Calu3 (cell line): ENCODE measurements around the gene LAG3. TPM values are rescaled to one million over a fixed set of nuclear protein-coding genes. Genes with fewer than 3 reads are reported as not detected.
A peak's percentile ranks its signal among the peaks of the same experiment; 100 is the strongest.

Source experiments
- BruUV-seq: library from RNA; stranded (reverse); fragments of 400-500 nt; replicated peaks from 2 replicates; lab custom pipeline; 2021; lab: Mats Ljungman, UMichigan
- CTCF ChIA-PET: fragments of 300-600 bp; sonication (Branson Sonifier 250); formaldehyde crosslinking; loops from one replicate; lab custom pipeline; 2022; ENCODE audit warnings: antibody characterized with exemption; lab: Charles Lee
- DNase-seq: peaks from one replicate; pipeline ENCODE4 v3.0.0; 2022
- H3K27ac Mint-ChIP-seq: one replicate; pipeline ENCODE4 v1.8.0; 2022; ENCODE audit warnings: mixed read lengths; ENCODE audit not compliant: unreplicated experiment
- H3K27me3 Mint-ChIP-seq: one replicate; pipeline ENCODE4 v1.8.0; 2022; ENCODE audit warnings: mixed read lengths; ENCODE audit not compliant: unreplicated experiment
- H3K36me3 Mint-ChIP-seq: one replicate; pipeline ENCODE4 v1.8.0; 2022; ENCODE audit warnings: mild to moderate bottlenecking, moderate library complexity, mixed read lengths; ENCODE audit not compliant: insufficient read depth, unreplicated experiment
- H3K4me1 Mint-ChIP-seq: one replicate; pipeline ENCODE4 v1.8.0; 2022; ENCODE audit warnings: mild to moderate bottlenecking, low read depth, mixed read lengths; ENCODE audit not compliant: unreplicated experiment
- H3K4me3 Mint-ChIP-seq: one replicate; pipeline ENCODE4 v1.8.0; 2022; ENCODE audit warnings: mild to moderate bottlenecking, low read depth, moderate library complexity, mixed read lengths; ENCODE audit not compliant: unreplicated experiment
- H3K9me3 Mint-ChIP-seq: one replicate; pipeline ENCODE4 v1.8.0; 2022; ENCODE audit warnings: low read depth, mixed read lengths; ENCODE audit not compliant: unreplicated experiment
- intact Hi-C: fragments of 100-400 bp; cut with micrococcal nuclease; formaldehyde crosslinking; loops from one replicate; pipeline ENCODE4 v1.10.0; 2022; ENCODE audit not compliant: unreplicated experiment
- total RNA-seq: library from RNA; stranded (reverse); gene quantifications from 2 replicates; pipeline ENCODE4 v1.2.3, GENCODE V29; 2022
- TF ChIP-seq, protein P1 (sequence below): fragments of 200-600 bp; IDR thresholded peaks from one replicate; pipeline ENCODE4 v1.8.0; 2022; ENCODE audit warnings: antibody characterized with exemption; ENCODE audit not compliant: unreplicated experiment

LAG3 gene
- total RNA-seq, 1 experiment from 2014 or later: not detected

DNA sequence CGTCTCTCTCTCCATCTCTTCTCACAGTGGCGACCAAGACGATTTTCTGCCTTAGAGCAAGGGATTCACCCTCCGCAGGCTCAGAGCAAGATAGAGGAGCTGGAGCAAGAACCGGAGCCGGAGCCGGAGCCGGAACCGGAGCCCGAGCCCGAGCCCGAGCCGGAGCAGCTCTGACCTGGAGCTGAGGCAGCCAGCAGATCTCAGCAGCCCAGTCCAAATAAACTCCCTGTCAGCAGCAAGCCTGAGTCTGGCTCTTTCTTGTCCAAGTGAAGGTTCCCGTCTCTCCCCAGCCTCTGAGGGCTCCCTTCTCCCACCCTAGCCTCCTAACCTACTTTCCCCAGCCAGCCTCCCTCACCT lies 5.9 kb downstream of the LAG3 start:
- Mint-ChIP-seq H3K36me3 (no peaks in the 10 kb centered on the region), H3K27ac (no peak overlapping the region), H3K4me3 (peak overlapping the region; percentile 70), H3K9me3 (no peaks in the 10 kb centered on the region), H3K27me3 (peaks cover 67% of the 10 kb centered on the region), H3K4me1 (peaks cover 35% of the 10 kb centered on the region)
- no peak for DNase-seq
- intact Hi-C loops: loop anchor here (2.0 kb wide), 1 partner anchor 25 kb away; the partner anchor contains the start of gene MLF2
- no TSS peak for BruUV-seq
- CTCF ChIA-PET: interaction anchor here (0.5 to 1.1 kb wide), 5 partner anchors 12 to 398 kb away, joined by 3 to 8 read pairs (median 4); partner anchors contain the start of genes MLF2 and PTMS
- TF ChIP-seq, protein P1, sequence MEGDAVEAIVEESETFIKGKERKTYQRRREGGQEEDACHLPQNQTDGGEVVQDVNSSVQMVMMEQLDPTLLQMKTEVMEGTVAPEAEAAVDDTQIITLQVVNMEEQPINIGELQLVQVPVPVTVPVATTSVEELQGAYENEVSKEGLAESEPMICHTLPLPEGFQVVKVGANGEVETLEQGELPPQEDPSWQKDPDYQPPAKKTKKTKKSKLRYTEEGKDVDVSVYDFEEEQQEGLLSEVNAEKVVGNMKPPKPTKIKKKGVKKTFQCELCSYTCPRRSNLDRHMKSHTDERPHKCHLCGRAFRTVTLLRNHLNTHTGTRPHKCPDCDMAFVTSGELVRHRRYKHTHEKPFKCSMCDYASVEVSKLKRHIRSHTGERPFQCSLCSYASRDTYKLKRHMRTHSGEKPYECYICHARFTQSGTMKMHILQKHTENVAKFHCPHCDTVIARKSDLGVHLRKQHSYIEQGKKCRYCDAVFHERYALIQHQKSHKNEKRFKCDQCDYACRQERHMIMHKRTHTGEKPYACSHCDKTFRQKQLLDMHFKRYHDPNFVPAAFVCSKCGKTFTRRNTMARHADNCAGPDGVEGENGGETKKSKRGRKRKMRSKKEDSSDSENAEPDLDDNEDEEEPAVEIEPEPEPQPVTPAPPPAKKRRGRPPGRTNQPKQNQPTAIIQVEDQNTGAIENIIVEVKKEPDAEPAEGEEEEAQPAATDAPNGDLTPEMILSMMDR: no peak

DNA sequence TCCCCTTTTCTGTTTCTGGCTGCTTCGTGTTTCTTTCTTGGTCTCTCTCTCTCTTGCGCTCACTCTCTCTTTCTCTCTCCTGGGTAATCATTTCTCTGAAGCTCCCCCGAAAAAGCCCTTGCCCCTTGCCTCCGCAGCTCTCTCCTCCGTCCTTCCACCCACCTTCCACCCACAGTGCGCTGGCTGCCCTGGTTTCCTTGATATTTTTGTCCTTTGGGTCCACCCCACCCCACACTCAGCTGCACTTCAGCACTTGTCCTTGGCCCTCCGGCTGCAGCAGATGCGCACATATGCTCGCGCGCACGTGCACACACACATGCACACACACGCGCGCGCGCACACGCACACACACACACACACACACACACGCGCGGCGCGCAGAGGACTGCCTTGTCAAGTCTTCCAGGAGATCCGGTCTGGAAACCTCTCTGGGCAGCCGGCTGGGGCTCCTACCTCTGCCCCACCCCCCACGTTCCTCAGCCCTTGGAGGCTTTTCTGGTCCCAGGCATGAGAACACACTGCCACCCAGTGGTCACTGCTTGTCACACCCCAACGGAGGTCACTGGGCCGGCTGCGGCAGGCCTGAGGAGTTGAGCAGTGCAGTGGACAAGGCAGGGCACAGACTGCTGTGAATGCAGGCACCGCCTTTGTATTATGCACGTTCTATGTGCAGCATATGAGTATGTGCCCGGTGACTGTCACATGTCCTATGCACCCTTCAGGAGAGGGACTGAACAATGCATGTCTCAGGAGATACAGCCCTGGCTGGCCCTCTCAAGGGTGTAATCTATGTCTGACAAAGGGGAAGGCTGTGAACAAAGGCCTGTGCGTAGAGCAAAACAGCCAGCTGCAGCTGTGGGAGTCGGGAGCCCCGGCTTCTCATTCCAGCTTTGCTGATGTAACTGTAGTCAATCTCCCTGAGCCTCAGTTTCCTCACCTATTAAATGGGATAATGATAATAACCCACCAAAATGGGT lies 6.5 kb downstream of the LAG3 start:
- intact Hi-C loops: loop anchor here (1.0 to 2.0 kb wide), 2 partner anchors 26 to 44 kb away; partner anchors contain the start of gene MLF2
- TF ChIP-seq, protein P1: peak; percentile 91
- DNase-seq: peak; percentile 96
- Mint-ChIP-seq H3K36me3 (no peaks in the 10 kb centered on the region), H3K4me1 (peaks cover 35% of the 10 kb centered on the region), H3K27ac (no peak overlapping the region), H3K27me3 (peaks cover 67% of the 10 kb centered on the region), H3K9me3 (no peaks in the 10 kb centered on the region), H3K4me3 (peak overlapping the region; percentile 70)
- CTCF ChIA-PET: interaction anchor here (0.8 to 1.1 kb wide), 4 partner anchors 13 to 79 kb away, joined by 3 to 8 read pairs (median 4); partner anchors contain the start of genes MLF2 and PTMS
- BruUV-seq: no TSS peak

DNA sequence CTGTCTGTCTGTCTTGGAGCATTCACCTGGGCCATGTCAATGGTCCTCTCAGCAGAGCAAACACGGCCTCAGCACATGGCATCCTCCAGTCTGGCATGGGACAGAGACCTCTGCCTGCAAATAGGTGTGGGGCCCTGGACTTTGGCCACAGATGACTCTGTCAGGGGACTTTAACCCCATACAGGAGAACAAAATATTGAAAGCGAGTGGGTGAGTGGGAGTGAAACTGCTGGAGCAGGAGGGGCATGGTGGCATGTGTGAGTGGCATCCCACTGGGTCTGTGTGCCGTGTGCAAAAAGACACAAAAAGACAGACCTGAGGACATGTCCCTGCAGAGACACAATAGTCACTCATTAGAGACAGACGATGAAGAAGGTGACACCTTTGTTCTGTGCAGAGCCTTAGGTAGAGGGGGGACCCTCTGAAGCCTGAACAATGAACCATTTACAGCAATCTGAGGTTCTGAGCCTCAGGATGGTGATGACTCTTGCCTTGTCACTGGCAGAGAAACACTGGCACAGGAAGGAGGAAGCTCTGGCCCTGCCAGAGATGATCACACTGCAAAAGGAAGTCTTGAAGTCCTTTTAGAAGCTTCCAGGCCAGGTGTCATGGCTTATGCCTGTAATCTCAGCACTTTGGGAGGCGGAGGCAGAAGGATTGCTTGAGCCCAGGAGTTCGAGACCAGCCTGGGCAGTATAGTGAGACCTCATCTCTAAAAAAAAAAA lies 7.5 kb downstream of the LAG3 start:
- BruUV-seq: no TSS peak
- H3K4me1 Mint-ChIP-seq: peaks cover 31% of the 10 kb centered on the region
- no peak overlapping the region for H3K4me3 Mint-ChIP-seq
- TF ChIP-seq, protein P1: no peak
- DNase-seq: no peak
- CTCF ChIA-PET: interaction anchor here (0.7 kb wide), 1 partner anchor 35 kb away, joined by 5 read pairs; no protein-coding TSS in a partner anchor
- H3K9me3 Mint-ChIP-seq: no peaks in the 10 kb centered on the region
- intact Hi-C loops: loop anchor here (1.0 to 2.0 kb wide), 2 partner anchors 27 to 45 kb away; partner anchors contain the start of gene MLF2
- peaks cover 58% of the 10 kb centered on the region for H3K27me3 Mint-ChIP-seq
- no peaks in the 10 kb centered on the region for H3K36me3 Mint-ChIP-seq
- H3K27ac Mint-ChIP-seq: no peak overlapping the region

DNA sequence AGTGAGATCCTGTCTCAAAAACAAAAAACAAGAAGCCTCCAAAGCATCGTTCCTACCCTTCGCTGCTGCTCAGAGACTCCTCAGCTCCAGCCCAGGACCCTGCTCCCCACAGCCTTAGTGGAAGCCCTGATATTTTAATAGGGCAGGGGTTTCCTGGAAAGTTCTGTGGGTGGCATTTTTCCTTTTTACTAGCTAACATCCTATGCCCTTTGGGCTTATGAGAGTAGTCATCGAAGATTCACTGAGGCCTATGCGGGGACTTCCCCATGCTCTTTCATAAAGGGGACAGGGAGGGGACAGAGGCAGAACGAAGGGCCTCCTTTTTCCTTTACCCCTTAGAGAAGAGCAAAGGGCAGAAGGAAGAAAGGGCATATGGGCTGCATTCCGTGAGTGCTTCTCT lies 8.3 kb downstream of the LAG3 start:
- Mint-ChIP-seq H3K27me3 (peaks cover 51% of the 10 kb centered on the region), H3K4me1 (peaks cover 24% of the 10 kb centered on the region), H3K36me3 (no peaks in the 10 kb centered on the region), H3K4me3 (no peak overlapping the region), H3K9me3 (no peaks in the 10 kb centered on the region), H3K27ac (no peak overlapping the region)
- intact Hi-C loops: no loop called here
- no TSS peak for BruUV-seq
- CTCF ChIA-PET: interaction anchor here (1.8 kb wide), 2 partner anchors 14 to 27 kb away, joined by 4 to 7 read pairs; partner anchors contain the start of genes MLF2 and PTMS
- TF ChIP-seq, protein P1: no peak
- no peak for DNase-seq
